Measurements from ENCODE around the gene RAI14.

RAI14 gene

DNA sequence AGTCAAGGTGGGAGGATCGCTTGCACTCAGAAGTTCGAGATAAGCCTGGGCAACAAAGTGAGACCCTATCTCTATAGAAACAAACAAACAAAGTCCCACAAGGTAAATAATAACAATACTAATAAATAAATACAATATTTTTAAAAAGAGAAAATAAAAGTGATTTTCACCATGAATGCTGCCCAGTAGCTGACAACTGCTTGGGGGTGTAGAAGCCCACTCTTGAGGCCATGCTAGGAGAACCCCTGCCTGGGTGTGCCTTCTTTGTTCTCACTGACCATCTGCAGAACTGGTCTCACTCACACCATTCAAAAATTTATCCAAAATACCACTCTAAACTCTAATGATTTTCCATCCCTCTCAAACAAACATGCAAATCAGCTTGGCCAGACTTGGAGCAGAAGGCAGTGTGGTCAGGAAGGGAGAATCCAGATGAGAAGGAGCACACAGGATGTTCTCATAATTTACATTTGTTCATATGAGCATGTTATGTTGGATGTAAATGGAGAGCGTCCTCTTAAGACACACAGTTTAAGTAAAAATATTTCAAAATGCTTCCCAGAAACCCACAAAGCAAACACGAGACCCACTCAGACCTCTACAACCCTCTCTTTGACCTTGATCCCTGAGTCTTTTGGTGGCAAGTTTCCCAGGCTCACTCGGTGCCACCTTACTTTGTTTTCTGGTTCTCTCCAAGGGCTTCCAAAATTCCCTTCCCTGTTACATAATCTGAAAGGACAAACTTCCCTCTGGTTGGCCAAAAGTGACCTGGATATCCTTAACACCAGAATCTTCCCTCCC lies 7.9 kb upstream of the RAI14 start:
- DNase-seq (ENCODE audit: low spot score) = no peak

DNA sequence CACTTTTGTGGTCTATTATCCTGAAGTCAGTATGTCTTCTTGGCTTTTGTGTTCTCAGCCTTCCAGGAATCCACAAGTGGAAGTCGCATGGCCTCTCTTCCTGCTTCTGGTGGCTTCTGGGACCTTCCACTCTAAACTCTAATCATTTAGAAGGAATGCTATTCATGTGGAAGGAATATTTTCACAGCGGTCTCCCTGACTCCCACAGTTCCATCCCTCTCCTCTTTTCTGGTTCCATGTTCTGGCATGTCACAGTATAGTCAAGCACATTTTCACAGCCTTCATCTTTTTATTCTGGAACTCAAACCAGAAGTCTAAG lies 7.3 kb upstream of the RAI14 start:
- DNase-seq (ENCODE audit: low spot score) = peak; percentile 16

DNA sequence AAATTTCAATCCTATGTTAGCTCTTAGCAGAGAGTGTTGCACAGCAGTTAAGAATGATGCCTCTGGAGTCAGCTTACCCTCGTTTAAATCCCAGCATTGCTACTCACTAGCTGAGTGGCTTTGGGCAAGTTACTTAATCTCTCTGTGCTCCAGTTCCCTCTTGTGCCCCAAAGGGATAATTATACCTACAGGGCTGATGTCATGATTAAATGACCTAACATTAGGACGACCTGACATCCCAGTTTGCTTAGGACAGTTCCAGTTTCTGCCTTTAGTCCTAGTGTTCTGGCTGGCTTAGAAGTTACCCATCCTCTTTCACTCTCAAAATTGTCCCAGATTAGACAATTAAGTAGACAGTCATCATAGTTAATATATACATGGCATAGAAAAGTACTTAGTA lies 4.3 kb upstream of the RAI14 start:
- DNase-seq (ENCODE audit: low spot score) = no peak

DNA sequence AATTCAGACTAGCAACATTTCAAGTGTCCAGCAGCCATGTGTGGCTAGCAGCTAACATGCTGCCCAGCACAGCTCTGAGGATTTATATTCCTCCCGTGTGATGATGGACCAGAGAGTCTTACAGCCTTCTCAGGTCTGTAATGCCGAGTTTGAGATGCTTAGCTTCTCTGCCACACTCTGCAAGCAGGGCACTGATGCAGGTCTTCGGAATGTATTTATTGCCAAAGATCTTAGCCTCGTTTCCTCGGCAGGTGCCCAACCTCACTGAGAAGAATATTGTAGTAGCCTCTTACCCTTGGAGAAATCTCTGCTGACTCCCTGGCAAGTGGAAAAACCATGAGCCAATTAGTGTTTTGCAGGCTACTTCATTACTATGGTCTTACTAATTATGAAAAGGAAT lies 3.7 kb upstream of the RAI14 start:
- no peak for DNase-seq (ENCODE audit: low spot score)

DNA sequence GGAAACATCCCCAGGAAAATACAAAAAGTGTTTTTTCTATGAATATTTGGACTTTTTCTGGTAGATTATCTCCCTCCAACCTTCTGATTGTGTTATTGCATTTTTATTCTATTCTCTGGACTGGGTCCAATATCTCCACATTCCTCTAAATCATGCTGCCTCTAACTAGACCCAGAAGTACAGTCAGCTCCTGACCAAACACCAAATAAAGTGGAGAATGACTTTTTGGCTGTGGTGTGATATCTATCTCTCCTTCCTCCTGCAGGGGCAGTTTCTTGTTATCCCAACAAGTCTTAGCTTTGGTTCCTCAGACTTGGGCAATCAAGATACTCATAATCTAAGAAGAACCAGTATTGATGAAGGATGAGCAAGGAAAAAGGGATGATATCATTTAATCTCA lies 3.2 kb upstream of the RAI14 start:
- peak; percentile 58 for DNase-seq (ENCODE audit: low spot score)

DNA sequence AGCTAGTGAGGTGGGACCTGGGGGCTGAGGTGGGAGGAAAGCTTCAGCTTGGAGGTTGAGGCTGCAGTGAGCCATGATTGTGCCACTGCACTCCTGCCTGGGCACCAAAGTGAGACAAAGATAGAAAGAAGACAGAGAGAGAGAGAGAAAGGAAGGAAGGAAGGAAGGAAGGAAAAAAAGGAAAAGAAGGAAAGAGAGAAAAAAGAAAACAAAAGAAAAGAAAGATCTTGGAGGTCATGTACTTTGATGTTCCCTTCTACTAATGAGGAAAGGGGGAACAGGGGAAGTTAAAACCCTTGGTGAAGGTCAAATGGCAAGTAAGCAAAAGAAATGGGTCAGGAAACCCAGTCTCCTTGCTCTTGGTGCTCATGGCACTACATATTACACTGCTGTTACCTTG lies 2.4 kb upstream of the RAI14 start:
- DNase-seq (ENCODE audit: low spot score) = no peak

DNA sequence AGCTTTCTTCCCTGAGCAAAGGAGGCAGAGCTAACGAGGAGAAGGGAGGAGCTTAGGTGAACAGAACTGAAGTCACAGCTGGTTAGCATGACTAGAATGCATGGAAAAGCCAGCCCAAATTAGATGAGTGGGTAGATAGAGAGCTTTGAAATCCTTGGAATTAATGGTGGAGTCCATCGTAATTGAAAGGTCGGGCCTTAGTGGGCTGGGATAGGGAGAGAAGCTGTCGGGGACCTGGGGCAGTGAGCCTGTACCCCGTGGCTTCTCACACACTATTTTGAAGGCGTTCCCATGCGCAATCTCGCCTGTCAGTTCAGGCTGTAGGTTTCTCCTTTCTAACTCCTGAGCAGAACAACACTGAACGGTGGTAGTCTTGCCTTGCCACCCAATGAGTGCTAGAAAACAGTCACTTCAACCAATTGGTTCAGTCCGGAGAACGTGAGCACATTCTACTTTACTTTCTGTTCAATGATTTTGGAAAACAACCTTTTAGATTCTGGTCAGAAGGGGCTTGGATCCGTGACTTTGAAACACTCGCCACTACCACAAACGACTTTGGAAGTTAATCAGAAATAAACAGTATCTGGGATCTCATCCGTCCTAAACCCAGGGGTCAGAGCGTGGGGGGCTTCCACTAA lies 655 bp upstream of the RAI14 start:
- peak; percentile 67 for DNase-seq (ENCODE audit: low spot score)

DNA sequence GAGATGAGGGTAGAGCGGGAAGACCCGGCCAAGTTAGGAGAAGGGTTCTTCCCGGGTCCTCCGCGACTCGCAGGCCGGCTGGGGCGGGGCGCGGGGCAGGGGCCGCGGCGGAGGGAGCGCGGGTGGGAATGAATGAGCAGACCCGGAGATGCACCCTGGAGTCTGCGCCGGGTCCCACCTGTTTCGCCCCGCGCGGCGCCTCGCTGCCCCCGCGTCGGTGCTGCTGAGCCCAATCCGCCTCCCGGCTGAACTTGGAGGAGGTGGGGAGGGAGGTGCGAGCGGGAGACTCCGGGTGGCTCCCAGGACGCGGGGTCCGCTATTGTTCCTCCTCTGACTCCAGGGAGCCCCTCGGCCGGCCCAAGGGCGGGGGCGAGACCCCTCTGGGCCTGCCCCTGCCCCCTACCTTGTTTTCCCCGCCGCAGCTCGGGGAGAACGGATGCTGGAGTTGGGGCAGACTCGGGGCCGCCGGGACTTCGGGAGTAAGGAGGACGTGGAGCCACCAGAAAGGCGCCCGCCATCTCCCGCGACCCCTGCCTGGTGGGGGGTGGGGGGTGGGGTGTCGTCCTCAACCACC lies 659 bp downstream of the RAI14 start:
- peak; percentile 46 for DNase-seq (ENCODE audit: low spot score)

DNA sequence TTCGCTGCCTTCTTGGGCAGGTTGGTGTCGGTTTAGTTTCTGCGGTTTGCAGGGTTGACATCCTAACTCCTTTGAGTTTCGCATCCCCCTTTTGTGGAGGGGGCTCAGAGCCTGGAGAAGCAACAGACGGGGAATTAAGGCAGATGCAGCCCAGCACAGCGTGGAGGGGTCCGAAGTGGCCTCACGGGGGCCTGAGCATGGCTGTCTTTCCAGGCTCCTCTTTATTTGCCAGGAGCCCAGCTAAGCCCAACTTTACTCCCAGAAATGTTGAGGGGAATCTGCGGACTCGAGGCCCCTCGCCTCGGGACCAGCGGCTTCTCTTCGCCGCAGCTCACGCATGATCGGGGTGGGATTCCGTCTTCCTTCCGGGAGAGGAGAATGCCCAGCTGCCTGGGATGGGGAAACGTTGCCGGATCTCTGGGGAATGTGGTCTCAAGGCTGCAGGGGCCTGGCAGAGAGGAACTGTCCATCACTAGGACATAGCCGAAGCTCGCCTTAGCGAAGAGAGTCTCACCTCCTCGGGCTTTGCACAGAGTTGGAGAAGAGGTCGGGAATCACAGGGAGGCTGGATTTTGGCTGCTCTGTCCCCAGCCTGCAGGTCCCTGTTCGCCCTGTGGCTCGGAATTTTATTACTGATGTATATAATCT lies 1.3 kb downstream of the RAI14 start:
- peak; percentile 52 for DNase-seq (ENCODE audit: low spot score)

DNA sequence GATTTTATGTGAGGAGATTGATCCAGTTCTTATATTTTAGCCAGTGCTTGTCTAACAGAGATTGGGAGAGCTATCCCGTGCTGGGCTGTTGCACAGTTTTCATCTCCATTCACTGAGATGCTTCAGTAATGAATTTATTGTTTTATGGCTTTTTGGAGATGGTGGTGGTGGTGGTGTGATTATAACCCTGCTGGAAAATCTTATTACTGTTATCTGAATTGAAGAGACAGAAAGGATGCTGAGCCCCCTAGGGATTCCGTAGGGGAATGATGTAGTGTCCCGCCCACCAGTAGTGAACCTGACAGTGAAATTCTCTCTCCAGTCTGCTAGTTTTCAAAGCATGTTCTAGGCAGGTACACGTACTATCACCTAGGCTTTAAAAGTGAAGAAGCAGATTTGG lies 1.9 kb downstream of the RAI14 start:
- DNase-seq (ENCODE audit: low spot score) = peak; percentile 45

DNA sequence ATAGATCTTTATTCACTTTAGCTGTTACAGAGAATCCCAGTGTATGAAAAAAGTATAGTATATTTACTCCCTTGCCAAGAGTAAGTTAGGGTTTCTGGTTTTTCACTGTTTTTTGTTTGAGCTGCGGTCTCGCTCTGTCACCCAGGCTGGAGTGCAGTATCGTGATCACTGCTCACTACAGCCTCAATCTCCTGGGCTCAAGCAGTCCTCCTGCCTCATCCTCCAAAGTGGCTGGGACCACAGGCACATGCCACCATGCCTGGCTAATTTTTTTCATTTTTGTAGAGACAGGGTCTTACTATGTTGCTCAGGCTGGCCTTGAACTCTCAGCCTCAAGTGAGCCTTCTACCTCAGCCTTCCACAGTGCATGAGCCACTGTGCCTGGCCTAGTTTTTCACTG lies 3.0 kb downstream of the RAI14 start:
- DNase-seq (ENCODE audit: low spot score) = no peak

DNA sequence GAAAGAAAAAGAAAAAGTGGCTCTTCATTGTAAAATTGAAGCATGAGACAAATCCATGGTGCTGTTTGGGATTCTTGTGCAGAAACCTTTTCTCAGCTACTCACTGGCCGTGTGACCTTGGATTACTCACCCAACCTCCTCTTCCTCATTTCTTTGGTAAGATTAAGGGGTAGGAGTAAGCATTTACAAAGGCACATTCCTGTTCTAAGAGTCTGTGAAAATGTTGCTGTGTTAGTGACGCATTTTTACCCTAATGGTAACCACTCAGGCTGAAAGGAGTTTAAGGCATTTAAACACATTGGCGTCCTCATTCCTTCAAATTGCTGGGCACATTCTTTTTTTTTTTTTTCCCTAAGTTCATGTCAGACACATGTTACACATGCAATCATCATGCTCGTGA lies 4.3 kb downstream of the RAI14 start:
- peak; percentile 73 for DNase-seq (ENCODE audit: low spot score)

DNA sequence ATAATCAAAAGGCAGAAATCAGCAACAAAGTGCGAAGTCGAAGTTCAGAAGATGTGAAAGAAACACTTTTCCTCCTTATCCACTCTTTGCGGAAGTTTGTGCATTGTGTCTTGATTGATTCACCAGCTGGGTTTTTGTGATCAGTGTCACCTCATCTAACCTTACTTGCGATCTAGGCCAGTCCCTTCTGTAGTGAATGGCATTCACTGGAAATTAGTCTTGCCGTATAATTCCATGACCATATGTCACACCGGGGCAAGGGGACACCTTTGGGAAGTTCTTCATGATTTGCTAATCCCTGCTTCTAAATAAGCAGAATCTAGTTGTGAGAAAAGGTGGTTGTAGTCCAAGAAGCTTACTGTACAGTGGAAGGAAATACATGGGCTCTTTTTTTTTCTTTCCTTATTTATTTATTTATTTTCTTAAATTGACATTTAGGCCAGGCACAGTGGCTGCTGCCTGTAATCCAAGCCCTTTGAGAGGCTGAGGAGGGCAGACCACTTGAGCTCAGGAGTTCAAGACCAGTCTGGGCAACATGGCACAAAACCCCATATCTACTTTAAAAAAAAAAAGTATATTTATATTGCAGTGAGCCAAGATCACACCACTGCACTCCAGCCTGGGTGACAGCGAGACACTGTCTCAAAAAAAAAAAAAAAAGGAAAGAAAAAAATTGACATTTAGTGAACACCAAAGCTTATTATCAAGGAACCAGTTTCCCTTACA lies 7.8 kb downstream of the RAI14 start:
- no peak for DNase-seq (ENCODE audit: low spot score)

DNA sequence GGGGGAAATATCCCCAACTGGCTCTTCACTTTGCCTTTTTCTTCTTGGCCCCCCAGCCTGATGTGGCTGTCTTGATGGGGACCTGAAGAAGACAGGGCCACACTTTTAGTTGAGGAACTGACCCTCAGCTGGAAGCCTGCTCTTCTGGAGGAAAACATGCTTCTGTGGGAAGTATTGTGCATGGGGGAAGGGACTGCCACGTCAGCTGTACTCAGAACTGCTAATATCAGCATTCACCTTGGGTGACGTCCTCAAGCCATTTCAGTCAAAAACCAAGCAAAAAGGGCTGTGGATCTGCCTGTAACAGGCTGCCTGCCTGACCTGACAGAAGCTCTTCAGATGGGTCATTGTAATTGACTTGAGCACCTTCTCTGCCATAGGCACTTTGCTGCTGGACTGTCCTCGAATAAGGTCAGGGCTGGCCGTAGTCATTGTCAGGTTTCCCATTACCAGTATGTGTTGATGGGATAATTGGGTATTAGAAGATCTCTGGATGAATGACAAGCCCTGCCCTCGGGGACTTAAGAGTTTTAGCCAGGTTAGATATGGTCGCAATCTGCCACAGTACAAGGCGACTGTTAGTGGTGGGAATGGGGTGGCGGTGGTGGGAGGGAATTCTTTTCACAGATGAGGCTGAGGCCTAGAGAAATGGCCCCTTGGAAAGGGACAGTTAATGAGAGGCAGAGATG lies 10.4 kb downstream of the RAI14 start:
- no peak for DNase-seq (ENCODE audit: low spot score)

DNA sequence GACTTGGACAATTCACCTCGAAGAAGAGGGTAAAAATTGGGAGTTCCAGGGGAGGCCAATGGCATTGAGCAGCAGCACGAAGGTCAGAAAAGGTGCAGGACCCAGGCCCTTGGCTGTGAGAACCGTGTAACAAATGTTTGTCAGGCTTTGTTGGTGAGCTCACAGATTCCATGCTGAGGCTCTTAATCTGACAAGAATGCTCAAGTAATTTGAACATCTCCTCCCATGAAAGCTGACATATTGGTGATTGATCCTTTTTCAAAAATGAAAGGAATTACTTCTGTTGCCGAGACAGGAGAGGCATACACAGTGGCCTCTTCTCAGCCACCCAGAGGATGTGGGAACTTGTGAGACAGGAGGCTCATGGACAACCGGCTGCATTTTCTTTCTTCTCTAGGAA lies 11.6 kb downstream of the RAI14 start:
- no peak for DNase-seq (ENCODE audit: low spot score)

DNA sequence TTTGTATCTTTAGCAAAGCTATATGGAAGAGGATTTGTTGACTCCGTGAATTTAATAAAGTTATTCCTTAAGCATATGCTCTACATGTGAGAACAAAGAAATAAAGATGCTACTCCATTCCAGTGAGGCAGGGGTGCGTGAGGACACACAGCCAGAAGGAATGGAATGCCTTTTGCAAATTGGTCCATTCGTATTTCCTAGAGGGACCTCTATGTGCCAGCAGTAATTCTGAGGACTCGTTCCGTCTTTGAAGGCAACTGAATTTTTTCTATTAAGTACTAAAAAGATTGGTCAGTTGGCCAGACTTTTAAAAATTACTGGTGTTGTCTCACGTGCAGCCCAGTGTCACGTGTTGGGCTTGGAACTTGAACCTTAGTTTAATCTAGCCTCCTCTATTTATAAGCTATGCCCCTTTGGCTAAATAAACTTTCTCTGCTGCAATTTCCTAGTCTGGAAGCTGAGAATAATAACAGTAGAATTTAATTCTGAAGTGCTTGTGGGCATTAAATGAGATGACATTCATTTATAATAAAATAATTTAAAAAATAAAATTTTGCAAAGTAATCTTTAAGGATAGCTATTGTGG lies 13.9 kb downstream of the RAI14 start:
- no peak for DNase-seq (ENCODE audit: low spot score)

DNA sequence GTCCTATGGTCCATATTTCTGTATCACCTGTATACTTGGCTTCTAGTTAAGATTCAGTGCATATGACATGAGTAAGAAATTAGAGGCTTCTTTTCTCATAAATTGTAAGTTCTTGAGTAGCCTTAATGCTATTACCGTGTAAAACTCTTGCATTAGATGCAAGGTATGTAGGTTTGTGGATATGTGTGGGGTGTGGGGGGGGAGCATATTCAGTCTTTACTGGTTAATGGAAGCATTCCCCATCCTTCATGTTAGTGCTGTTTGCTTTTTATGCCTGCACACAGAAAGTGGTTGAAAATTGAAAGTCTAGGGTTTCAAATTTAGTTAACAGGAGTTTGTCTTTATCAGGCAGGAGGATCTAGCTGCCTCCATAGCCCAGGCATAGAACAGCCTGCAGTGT lies 16.1 kb downstream of the RAI14 start:
- no peak for DNase-seq (ENCODE audit: low spot score)

DNA sequence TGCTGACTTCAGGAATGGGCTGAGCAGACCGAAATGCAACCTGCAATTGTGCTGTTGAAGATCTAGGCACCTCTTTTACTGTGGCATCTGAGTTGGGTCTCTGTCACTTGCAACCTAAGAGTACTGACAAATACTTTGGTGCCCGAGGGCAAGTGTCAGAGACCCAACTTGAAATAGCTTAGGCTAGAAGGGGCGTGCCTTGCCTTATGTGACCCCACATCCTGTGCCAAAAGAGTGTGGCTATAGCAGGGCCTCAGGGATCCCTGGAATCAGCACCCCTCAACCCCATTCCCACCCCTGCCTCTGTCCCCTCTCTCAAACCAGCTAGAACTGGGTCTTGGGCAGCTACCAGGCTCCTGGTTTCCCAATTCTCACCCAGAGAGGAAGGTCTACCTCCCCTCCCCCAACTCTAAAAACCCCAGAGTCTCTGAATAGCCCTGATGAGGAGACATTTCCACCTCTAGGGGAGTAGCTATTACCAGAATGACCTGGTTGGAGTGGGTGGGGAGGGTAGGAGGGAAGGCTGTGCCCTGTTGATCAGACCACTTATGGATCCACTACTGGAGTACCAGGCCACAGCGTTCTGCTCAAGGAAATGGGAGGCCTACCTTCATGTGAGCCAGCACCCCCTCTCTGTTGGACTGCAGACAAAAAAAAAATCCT lies 17.5 kb downstream of the RAI14 start:
- no peak for DNase-seq (ENCODE audit: low spot score)

DNA sequence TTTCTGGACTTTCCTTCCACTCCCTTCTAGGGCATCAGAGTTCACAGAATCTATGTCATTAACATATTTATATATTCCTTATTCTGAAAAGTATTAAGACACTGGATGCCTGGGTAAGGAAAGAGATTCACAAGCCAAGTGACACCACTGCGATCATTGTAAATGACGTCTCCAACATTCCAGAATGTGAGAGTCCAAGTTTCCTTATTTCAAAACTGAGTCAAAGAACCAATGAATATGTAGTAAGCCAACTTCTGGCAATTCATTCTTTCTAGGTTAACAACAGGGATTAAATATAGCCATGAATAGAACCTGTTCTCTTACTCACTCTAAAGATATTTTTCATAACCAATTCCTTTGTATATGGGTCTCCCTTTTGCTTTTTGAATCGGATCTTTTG lies 18.1 kb downstream of the RAI14 start:
- DNase-seq (ENCODE audit: low spot score) = peak; percentile 61

DNA sequence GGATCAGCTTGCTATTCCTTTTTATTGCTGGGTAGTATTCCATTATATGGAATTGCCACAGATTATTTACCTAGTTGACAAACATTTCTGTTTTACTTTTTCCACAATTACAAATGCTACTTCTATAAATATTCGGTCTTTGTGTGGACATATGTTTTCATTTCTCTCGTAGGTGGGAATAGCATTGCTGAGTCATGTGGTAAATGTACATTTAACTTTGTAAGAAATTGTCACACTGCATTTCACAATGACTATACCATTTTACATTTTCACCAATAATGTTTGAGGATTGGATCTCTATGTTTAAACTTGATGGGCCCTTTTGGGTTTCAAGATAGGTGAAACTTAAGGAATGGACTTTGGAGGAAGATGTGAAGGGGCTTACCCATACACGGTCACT lies 19.7 kb downstream of the RAI14 start:
- DNase-seq (ENCODE audit: low spot score) = no peak

DNA sequence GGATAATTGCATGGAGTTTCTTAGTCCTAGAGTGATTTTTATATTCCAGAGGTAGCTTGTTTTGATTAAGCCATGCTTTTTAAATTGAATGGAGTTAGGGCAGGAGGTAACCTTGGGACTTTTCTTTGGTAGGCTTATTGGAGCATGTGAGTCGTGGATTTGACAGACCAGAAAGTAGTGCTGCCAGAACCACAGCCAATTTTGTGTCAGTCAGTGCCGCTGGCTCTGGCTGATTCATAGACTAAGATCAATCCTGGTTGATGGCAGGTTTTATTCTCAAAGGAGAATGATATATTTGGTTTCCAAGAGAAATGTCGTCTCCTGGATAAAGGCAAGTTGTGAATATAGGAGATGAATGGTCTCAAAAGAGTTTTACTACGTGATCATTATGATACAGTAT lies 20.3 kb downstream of the RAI14 start:
- no peak for DNase-seq (ENCODE audit: low spot score)
